Stimulated activated CD4-positive, alpha-beta T cell treated with anti-CD3 and anti-CD28 coated beads, Interleukin-15, amount 100 ng/mL, for 48 hours (primary cell): ENCODE data around the gene SNRNP40.

ENCODE experiments used
- DNase-seq, 2 donors: peaks; one replicate each; pipeline ENCODE4 v3.0.0-alpha.2; 2020; ENCODE audit warnings: low read depth in 2 of 2

The SNRNP40 gene

GRCh38 chr1:31231802-31232201 lies 64.8 kb downstream of the SNRNP40 start:
- DNase-seq: no peak

- DNase-seq: no peak
Observed at GRCh38 chr1:31230378-31230777, 66.2 kb downstream of the SNRNP40 start.

GRCh38 chr1:31228986-31229385 lies 67.6 kb downstream of the SNRNP40 start:
- no peak for DNase-seq

GRCh38 chr1:31227891-31228568 lies 68.6 kb downstream of the SNRNP40 start:
- no peak for DNase-seq

GRCh38 chr1:31224068-31224467 lies 72.5 kb downstream of the SNRNP40 start:
- DNase-seq: no peak

- no peak for DNase-seq
Observed at GRCh38 chr1:31222176-31222575, 74.4 kb downstream of the SNRNP40 start.

GRCh38 chr1:31221072-31221471 lies 75.5 kb downstream of the SNRNP40 start:
- DNase-seq: no peak

- DNase-seq: no peak
Observed at GRCh38 chr1:31219489-31219888, 77.1 kb downstream of the SNRNP40 start.

GRCh38 chr1:31218705-31219104 lies 77.9 kb downstream of the SNRNP40 start:
- no peak for DNase-seq

- DNase-seq: no peak
Observed at GRCh38 chr1:31216016-31216415, 80.6 kb downstream of the SNRNP40 start.

GRCh38 chr1:31215065-31215570 lies 81.5 kb downstream of the SNRNP40 start:
- DNase-seq: no peak

GRCh38 chr1:31214316-31215064 lies 82.1 kb downstream of the SNRNP40 start:
- DNase-seq: no peak
